ENCODE data around the gene RNF166. TPM values are rescaled to one million over a fixed set of nuclear protein-coding genes. Genes with fewer than 3 reads are reported as not detected.

Gene RNF166
- total and polyA plus RNA-seq, 2 of the 13 experiments (the other 11 are each of a cell fraction or from before 2014, with no cell fraction given): 21.4 to 23.0 TPM

DNA sequence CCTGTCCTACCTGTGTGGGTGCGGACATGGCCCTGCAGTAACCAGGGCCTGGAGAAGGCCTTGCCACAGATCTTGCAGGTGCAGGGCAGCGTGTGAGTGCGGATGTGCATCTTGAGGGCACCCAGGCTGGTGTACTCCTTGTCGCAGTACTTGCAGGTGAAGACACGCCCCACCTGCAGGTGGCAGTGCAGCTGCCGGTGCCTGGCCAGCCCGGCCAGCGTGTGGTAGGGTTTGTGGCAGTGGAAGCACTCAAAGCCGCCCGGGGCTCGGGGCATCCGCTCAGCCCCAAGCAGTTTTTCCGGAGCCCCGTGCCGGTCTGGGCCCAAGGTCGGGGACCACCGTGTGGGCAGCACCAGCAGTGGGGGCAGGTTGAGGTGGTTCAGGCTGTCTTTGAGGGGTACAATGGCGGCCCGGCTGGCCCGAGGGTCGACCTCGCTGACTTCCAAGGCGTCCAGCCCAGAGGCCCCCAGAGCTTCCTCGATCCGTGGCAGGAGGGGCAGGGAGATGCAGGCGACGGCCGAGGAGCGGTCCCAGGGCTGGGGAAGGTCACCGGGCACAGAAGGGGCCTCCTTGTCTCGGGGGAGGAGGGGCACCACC is 25.0 kb downstream of the RNF166 start (continued):
- TF ChIP-seq, protein P1, sequence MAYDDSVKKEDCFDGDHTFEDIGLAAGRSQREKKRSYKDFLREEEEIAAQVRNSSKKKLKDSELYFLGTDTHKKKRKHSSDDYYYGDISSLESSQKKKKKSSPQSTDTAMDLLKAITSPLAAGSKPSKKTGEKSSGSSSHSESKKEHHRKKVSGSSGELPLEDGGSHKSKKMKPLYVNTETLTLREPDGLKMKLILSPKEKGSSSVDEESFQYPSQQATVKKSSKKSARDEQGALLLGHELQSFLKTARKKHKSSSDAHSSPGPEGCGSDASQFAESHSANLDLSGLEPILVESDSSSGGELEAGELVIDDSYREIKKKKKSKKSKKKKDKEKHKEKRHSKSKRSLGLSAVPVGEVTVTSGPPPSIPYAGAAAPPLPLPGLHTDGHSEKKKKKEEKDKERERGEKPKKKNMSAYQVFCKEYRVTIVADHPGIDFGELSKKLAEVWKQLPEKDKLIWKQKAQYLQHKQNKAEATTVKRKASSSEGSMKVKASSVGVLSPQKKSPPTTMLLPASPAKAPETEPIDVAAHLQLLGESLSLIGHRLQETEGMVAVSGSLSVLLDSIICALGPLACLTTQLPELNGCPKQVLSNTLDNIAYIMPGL (CRISPR knock-in tag; IDR thresholded peaks at IDR 0.05; ENCODE audit: borderline replicate concordance in 1 of 2, low read depth in 1 of 2): peak; percentile 56 to 90
- TF ChIP-seq, protein P2, sequence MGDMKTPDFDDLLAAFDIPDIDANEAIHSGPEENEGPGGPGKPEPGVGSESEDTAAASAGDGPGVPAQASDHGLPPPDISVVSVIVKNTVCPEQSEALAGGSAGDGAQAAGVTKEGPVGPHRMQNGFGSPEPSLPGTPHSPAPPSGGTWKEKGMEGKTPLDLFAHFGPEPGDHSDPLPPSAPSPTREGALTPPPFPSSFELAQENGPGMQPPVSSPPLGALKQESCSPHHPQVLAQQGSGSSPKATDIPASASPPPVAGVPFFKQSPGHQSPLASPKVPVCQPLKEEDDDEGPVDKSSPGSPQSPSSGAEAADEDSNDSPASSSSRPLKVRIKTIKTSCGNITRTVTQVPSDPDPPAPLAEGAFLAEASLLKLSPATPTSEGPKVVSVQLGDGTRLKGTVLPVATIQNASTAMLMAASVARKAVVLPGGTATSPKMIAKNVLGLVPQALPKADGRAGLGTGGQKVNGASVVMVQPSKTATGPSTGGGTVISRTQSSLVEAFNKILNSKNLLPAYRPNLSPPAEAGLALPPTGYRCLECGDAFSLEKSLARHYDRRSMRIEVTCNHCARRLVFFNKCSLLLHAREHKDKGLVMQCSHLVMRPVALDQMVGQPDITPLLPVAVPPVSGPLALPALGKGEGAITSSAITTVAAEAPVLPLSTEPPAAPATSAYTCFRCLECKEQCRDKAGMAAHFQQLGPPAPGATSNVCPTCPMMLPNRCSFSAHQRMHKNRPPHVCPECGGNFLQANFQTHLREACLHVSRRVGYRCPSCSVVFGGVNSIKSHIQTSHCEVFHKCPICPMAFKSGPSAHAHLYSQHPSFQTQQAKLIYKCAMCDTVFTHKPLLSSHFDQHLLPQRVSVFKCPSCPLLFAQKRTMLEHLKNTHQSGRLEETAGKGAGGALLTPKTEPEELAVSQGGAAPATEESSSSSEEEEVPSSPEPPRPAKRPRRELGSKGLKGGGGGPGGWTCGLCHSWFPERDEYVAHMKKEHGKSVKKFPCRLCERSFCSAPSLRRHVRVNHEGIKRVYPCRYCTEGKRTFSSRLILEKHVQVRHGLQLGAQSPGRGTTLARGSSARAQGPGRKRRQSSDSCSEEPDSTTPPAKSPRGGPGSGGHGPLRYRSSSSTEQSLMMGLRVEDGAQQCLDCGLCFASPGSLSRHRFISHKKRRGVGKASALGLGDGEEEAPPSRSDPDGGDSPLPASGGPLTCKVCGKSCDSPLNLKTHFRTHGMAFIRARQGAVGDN (CRISPR knock-in tag; IDR thresholded peaks at IDR 0.05): peak; percentile 61
- TF ChIP-seq, protein P3, sequence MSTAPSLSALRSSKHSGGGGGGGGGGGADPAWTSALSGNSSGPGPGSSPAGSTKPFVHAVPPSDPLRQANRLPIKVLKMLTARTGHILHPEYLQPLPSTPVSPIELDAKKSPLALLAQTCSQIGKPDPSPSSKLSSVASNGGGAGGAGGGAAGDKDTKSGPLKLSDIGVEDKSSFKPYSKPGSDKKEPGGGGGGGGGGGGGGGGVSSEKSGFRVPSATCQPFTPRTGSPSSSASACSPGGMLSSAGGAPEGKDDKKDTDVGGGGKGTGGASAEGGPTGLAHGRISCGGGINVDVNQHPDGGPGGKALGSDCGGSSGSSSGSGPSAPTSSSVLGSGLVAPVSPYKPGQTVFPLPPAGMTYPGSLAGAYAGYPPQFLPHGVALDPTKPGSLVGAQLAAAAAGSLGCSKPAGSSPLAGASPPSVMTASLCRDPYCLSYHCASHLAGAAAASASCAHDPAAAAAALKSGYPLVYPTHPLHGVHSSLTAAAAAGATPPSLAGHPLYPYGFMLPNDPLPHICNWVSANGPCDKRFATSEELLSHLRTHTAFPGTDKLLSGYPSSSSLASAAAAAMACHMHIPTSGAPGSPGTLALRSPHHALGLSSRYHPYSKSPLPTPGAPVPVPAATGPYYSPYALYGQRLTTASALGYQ (CRISPR knock-in tag; IDR thresholded peaks at IDR 0.05): no peak
- TF ChIP-seq RCOR2 (CRISPR knock-in tag; IDR thresholded peaks at IDR 0.05) (no peak), MAFF (IDR thresholded peaks at IDR 0.05; ENCODE audit: low read depth, low read length) (no peak), DR1 (CRISPR knock-in tag; IDR thresholded peaks at IDR 0.05) (no peak), ZNF598 (CRISPR knock-in tag; IDR thresholded peaks at IDR 0.05; ENCODE audit: borderline replicate concordance) (no peak), HCFC1 (IDR thresholded peaks at IDR 0.05; ENCODE audit: low read depth, low read length) (no peak), FOXA3 (CRISPR knock-in tag; IDR thresholded peaks at IDR 0.05) (peak; percentile 33; the same call in 1 of the 2 replicates), ZNF878 (CRISPR knock-in tag; IDR thresholded peaks at IDR 0.05) (no peak), GABPA (IDR thresholded peaks at IDR 0.05; ENCODE audit: low read depth, low read length) (no peak), GABPA (CRISPR knock-in tag; IDR thresholded peaks at IDR 0.05; ENCODE audit: low read depth) (no peak), NFYB (CRISPR knock-in tag; IDR thresholded peaks at IDR 0.05) (no peak), ARHGAP35 (CRISPR knock-in tag; IDR thresholded peaks at IDR 0.05; ENCODE audit: borderline replicate concordance) (no peak), SRSF9 (IDR thresholded peaks at IDR 0.05; ENCODE audit: borderline replicate concordance, insufficient read depth, low read depth, low read length, poor library complexity, severe bottlenecking) (no peak), ZNF383 (CRISPR knock-in tag; IDR thresholded peaks at IDR 0.05; ENCODE audit: borderline replicate concordance) (no peak)
- TF ChIP-seq, protein P4, sequence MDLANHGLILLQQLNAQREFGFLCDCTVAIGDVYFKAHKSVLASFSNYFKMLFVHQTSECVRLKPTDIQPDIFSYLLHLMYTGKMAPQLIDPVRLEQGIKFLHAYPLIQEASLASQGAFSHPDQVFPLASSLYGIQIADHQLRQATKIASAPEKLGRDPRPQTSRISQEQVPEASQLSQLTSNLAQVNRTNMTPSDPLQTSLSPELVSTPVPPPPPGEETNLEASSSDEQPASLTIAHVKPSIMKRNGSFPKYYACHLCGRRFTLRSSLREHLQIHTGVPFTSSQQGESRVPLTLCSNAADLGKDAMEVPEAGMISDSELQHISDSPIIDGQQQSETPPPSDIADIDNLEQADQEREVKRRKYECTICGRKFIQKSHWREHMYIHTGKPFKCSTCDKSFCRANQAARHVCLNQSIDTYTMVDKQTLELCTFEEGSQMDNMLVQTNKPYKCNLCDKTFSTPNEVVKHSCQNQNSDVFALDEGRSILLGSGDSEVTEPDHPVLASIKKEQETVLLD (CRISPR knock-in tag; IDR thresholded peaks at IDR 0.05; ENCODE audit: low read depth): no peak
- TF ChIP-seq, protein P5, sequence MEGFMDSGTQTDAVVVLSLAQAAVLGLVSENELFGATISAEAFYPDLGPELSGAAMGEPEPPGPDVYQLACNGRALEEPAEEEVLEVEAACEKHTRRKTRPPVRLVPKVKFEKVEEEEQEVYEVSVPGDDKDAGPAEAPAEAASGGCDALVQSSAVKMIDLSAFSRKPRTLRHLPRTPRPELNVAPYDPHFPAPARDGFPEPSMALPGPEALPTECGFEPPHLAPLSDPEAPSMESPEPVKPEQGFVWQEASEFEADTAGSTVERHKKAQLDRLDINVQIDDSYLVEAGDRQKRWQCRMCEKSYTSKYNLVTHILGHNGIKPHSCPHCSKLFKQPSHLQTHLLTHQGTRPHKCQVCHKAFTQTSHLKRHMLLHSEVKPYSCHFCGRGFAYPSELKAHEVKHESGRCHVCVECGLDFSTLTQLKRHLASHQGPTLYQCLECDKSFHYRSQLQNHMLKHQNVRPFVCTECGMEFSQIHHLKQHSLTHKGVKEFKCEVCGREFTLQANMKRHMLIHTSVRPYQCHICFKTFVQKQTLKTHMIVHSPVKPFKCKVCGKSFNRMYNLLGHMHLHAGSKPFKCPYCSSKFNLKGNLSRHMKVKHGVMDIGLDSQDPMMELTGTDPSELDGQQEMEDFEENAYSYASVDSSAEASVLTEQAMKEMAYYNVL (CRISPR knock-in tag; IDR thresholded peaks at IDR 0.05; ENCODE audit: borderline replicate concordance): 0 out of 2 replicates have a peak, but pooled peaks have one; percentile 21
